Right ventricle myocardium inferior (tissue), 1 donor: ENCODE results near the gene IGFL1. TPM values are rescaled to one million over a fixed set of nuclear protein-coding genes. Genes with fewer than 3 reads are reported as not detected.
"Not testable (repeated sequence)": the region's sequence is repeated elsewhere in the genome, so short reads cannot be mapped to it uniquely, and the experiment has no call there.

Experiments
- ATAC-seq: fragments of 200-7000 bp; cut with Tn5 transposase; one replicate; pipeline ENCODE4 v1.9.1; 2020; ENCODE audit warnings: mild to moderate bottlenecking, moderate library complexity
- DNase-seq: peaks from one replicate; pipeline ENCODE4 v3.0.0; 2021; ENCODE audit errors: missing footprints
- intact Hi-C: fragments of 100-400 bp; cut with DNase I; formaldehyde crosslinking; loops from one replicate; pipeline ENCODE4 v1.11.0; 2022
- total RNA-seq: library from RNA; stranded (reverse); fragmentation: NEBNext Ultra II Directional; extraction: Animal tissue kit (Norgen Biotek cat#: 25700); gene quantifications from one replicate; pipeline ENCODE4 v1.2.1, GENCODE V29; 2021
- donor health status: DM: no; HTN: yes; CAD: no; lungs with severe emphysema.

Gene IGFL1
- total RNA-seq, 1 donor from 2014 or later, result not detected

DNA sequence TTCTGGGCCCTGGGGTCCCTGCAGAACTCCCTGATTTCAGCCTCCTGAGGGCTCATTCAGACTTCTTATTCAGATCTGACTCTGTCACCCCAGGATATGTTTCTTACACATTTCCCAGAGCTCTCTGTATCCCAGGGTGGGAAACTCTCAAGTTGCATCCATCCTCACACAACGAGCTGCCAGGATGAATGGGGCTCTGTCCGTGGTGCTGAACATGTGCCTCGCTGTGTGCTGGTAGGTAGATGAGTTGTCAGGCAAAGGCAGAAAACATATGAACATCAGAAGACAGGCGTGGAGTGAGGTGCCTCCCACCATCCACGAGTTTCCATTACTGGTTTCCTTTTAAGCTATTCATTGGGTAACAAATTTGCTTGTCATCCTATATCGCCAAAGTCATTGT lies 11.4 kb upstream of the IGFL1 start:
- ATAC-seq (no peak), DNase-seq (no peak)
- intact Hi-C loops, result no loop called here

DNA sequence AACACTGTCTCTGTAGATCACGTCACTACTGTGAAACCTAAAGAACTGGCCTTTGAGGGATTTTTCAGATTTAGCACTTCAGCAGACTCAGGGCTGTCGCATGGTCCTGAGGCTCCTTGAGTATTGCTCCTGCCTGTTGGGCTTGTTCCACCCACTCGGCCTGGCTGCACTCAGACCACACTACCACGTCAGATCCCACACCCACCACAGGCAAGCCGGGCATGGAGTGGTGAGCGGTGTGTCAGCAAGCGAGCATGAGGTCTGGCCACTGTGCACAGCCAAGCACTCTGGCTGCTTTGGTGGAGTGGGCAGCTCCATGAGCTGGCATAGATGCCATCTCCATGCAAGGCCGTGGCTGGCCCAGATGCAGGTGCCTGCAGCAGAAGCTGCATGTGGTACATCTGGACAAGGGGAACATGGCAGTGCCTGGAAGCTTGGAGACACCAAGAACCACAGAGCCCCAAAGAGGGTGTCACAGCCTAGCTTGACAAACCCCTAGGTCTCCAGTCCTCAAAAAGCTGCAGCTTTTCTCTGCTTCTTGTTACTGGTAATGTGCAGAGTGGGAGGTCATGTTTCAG lies 9.4 kb upstream of the IGFL1 start:
- intact Hi-C loops, result no loop called here
- ATAC-seq (no peak), DNase-seq (no peak)

DNA sequence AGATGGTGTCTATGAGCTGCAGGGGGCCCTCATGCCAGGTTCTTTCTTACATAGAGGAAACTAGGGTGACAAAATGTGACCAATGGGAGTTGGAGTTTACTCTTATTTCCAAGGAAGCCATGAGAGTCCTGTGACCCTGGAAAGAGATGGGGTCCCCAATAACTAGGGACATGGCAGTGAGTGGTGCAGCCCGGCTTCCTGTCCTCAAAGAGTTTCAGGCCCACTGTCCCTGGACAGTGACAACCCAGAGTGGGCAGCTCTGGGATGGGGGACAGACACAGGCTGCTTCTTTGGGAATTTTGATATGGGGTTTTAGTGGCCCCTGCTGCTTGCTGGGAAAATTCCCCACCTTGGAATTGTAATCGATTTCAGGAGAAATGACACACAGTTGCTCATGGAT lies 8.4 kb upstream of the IGFL1 start:
- ATAC-seq (no peak), DNase-seq (no peak)
- intact Hi-C loops, result no loop called here

DNA sequence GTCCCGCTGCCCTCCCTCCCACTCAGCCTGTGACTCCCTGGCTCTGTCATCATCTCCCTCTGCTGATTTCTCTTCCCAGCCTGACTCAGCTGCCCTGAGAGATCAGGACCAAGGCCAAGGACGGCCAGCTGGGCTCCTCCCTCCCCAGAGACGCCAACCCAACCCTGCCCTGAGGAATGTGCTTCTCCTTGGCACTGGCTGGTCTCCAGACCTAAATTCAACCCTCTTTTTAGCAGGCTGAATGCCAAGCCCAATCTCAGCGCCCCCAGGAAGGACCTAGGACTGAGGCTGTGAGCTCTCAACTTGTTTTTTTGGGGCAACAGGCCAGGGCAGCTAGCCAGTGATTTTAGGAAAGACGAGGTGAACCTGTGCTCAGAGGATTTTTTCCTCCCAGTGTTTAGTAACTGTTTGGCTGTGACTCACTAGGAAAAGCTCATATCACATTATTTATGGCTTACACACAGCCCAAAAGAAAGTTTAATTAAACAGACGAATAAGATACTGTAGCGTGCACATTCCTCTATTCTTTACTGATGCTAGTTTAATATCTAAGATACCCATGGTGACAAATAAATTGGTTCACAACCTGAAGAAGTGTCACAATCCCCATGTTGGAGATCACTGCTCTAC lies 7.4 kb upstream of the IGFL1 start:
- ATAC-seq, result peak; percentile 76
- intact Hi-C loops, result no loop called here
- no peak for DNase-seq

DNA sequence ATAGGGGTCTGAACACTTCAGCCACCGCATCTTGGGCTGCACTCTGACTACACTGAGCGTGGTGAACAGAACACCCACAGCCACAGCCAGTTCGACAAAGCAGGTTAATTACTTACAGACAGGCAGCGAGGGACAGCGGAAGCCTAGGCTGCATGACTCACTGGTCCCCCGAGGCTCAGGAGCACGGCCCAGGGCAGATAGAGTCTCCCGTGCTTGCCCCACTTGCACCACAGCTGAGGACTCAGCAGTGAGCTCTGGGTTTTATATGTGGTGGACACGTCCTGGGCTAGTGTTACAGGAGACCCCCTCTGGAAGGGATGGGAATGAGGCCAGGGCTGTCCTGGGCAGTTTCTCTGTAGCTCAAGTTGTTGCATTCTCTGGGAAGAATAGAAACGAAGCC lies 5.8 kb upstream of the IGFL1 start:
- DNase-seq, intact Hi-C loops, ATAC-seq: not testable (repeated sequence)

DNA sequence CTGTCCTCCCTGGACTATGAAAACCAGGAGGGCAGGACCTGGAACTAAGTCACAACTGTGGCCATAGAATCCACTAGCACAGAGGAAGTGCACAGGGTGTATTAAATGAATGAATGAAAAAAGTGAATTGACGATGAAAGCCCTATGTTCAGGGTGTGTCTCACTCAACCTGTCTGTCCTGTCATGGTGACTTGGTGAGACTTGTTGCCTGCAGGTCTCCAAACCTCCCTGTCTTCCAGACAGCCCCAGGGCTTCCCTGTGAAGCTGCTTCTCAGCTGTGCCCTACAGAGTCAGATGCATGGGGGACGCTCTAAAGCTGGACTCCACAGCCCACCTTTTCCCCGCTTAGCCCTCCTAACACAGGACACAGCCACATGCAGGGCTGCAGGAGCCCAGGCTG lies 4.8 kb upstream of the IGFL1 start:
- intact Hi-C loops, result no loop called here
- no peak for DNase-seq
- ATAC-seq, result no peak

DNA sequence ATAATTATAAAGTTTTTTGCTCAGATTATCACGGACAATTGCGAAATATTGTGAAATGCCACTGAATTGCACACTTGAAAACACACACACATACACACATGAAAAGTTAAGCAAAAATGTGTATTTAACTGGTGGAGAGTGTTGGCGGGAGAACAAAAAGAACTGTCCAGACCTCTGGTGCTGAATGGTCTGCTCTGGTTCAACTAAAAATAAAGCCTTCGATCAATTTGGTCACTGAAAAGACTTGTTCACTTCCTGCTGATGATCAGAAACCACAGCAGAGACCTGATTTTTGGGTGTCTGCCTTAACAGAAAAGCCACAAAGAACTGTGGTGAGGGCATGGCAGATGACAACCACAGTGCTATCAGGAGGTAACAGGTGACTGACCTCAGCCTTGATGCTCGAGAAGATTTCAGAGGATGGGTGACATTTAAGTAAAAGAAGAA lies 4.0 kb upstream of the IGFL1 start:
- DNase-seq, result no peak
- ATAC-seq, result no peak
- intact Hi-C loops, result no loop called here

DNA sequence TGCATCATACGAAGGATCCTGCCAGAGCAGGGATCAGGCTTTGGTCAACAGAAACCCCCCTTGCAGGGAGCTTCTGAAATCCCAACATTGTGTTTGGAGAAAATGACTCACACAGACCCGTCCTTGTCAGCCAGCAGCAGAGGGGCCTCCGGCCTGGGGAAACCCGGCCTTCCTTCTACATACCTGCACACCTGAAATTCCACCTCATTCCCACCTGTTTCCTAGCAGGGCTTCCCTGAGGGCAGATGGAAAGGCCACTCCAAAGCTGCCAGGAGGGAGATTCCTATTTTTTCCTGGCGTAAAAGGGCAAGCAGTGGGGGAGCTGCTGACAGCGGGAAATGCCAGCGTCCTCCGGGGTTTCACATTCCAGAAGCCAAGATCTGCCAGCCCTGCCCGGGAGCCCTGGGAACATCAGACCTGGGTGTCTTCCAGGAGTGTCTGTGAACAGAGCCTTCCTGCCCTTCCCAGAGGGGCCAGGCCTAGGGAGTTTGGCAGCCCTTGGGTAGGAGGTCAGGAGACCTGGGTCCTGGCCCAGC lies 3.0 kb upstream of the IGFL1 start:
- intact Hi-C loops, result no loop called here
- no peak for DNase-seq
- ATAC-seq, result peak; percentile 61

DNA sequence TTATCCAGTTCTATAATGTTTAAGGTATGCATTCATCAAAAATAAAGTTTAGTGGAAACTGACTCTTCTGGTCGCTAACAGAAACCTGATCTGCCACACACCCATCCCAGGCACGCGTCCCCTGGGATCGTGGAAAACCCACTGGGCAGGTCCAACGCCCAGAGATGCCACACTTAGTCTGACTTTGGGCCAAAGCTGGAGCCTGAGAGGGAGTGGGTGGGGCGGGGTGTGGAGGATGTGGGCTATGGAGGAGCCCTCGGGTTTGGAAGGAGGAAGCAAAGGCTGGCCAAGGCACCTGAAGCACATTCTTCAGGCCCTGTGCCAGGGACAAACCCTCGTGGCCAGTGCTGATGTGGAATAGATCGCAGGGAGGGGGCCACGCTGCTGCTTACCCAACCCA lies 2.5 kb downstream of the IGFL1 start:
- no peak for DNase-seq
- no peak for ATAC-seq
- intact Hi-C loops, result no loop called here

DNA sequence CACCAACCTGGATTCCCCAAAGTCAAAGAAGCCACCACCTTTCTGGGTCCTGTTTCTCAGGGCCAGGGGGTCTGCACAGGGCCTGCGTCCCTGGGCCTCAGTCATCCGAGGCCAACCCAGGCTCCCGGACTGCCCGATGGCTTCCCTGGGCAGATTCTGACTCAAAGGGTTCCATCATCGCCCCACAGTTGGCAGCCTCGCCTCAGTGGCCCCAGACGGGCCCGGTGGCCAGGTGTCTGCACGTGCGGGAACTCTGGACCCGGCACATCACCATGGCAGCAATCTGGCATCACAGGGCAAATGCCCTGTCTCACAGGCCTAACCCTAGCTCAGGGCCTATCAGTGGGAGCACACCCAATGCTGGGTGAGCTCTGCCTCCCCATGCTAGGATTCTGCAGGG lies 2.9 kb downstream of the IGFL1 start:
- DNase-seq (no peak), ATAC-seq (no peak)
- intact Hi-C loops, result no loop called here

DNA sequence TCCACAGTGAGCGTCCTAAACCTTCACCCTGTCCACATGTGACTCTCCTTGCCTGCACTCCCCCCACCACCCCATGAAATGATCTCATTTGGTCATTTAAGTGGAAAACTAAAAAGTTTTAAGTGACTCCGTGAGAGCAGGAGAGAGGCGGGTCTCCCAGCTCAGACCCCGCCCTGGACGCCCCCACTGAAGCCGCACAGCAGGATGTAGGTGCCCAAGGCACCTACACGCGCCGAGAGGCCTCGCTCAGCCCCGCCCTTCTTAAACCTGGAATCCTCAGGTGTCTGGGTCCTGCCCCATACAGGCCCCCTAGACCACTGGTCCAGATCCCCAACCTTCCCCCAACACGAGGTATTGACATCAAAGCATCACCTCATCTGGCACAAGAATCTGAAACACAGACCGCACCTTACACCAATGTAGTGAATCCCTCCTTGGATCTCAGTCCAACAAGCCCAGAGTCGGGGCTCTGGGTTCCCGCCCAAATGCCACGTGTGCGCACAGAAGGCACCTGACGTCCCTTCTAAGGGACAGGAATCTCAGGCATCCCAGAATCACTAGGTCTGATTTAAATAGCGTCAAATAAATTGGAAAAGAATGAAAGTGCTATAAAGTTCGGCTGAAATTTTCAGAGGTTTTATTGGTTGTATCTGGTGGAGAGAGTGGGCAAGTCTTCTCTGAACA lies 3.5 kb downstream of the IGFL1 start:
- intact Hi-C loops, result no loop called here
- no peak for DNase-seq
- ATAC-seq, result no peak

DNA sequence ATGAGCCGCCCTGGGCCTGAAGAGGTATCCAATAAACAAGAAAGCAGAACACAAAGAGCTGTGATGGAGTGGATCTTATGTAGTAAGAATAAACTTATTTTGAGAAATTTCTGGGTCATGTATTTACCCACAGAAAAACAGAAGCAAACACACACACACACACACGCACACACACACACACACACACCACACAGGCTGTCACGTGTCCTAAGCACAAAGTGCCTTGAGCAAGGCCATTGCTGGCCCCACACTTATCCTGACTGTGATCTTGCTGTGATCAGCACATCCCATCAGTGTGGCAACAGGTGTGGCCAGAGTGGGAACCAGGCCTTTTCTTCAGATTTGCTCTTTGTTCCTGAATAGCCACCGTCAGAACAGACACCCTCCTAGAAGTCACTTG lies 4.3 kb downstream of the IGFL1 start:
- ATAC-seq, DNase-seq, intact Hi-C loops: not testable (repeated sequence)

DNA sequence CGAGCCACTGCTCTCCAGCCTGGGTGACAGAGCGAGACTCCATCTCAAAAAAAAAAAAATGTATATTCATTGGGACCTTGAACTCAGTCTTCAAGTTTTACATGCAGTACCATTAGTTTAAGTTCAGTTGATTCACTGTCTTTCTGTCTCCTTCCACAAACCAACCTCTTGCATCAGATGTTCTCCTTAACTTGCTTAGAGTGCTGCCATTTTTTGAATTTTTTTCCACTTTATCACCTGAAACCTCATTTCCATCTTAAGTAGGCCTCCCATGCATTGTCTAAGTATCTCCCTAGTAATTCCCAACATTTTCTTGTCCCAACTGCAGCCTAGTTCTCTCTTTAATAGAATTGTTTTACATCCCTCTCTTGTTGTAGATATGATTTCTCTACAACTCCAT lies 8.6 kb downstream of the IGFL1 start:
- ATAC-seq, intact Hi-C loops, DNase-seq: not testable (repeated sequence)

DNA sequence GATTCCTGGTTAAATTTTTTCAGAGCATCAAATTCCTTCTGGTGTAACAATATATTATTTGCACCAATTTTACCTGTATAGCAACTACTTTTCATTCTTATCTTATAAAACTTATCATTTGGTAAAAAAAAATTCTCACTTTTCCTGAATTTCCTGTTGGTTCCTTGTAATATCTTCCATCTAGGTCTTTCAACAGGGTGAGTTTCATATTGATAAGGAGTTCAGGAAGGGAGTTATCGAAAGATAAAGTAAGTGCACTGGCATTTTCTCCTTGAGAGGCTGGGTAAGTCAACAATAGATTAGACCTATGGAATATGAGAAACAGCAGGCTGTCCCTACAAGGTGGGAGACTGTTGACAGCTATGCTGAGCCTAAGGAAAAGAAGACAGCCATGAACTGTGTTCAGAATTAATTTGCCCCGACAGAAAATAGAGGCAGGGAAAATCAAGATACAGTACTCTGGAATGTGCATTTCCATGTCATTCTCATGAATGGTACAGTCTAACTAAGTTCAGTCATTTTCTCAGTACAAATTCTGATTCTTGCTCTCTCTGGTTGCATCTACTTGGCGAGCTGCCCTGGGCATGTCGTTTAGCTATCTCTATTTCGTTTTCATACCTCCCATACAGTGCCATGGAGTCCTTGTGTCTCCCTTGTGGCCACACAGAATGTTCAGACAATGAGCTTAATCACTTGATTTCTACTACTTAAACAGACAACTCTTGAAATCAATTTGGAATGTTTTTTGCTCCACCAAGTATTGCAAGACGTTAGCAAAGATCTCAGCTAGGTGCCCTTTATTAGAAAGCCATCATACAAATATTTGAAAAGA lies 9.9 kb downstream of the IGFL1 start:
- intact Hi-C loops, result no loop called here

DNA sequence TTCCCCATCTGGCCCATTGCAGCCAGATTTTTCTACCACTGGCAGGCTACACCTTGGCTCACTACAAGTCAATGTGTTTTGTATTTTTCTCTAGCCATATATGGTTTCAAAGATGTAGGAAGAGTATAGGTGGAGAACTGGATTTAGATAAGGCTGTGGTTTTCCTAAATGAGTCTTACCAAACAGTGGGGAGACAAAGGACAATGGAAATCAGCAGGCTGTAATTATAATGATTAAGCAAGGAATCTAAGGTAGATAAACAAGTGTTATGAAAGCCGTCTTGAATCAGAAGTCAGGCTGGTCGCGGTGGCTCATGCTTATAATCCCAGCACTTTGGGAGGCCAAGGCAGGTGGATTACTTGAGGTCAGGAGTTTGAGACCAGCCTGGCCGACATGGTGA lies 11.2 kb downstream of the IGFL1 start:
- no peak for ATAC-seq
- no peak for DNase-seq
- intact Hi-C loops, result no loop called here

More for the DNA sequence above, 9.9 kb downstream of the IGFL1 start:
- DNase-seq (no peak), ATAC-seq (no peak)

DNA sequence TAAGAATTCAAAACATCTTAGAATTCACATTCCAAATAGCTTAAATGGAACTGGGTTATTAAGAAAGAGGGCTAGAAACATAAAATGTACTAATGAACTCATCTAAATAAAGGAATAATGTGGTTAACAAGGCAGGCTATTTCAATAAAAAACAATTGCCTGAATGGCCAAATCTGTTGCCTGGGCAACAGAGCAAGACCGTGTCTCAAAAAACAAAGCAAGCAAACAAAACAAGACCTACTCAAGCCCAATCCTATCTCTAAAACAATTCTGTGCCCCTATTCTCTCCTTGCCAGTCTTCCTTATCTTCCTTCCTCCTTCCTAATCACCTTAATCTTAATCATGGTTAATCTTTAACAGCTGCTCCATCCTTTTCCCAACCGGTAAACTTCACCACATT lies 12.1 kb downstream of the IGFL1 start:
- DNase-seq (no peak), ATAC-seq (no peak)
- intact Hi-C loops, result no loop called here

DNA sequence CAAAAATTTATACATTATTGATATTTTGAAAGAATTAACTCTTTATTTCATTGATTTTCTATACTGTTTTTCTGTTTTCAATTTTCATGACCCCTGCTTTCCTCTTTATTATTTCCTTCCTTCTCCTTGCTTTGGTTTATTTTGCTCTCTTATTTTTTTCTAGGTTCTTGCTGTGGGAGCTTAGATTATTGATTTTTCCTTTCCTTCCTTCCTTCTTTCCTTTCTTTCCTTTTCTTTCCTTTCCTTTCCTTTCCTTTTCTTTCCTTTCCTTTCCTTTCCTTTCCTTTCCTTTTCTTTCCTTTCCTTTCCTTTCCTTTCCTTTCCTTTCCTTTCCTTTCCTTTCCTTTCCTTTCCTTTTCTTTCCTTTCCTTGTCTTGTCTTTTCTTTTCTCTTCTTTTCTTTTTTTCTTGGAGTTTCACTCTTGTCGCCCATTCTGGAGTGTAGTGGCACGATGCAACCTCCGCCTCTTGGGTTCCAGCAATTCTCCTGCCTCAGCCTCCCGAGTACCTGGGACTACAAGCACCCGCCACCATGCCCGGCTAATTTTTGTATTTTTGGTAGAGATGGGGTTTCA lies 13.6 kb downstream of the IGFL1 start:
- DNase-seq, intact Hi-C loops, ATAC-seq: not testable (repeated sequence)

DNA sequence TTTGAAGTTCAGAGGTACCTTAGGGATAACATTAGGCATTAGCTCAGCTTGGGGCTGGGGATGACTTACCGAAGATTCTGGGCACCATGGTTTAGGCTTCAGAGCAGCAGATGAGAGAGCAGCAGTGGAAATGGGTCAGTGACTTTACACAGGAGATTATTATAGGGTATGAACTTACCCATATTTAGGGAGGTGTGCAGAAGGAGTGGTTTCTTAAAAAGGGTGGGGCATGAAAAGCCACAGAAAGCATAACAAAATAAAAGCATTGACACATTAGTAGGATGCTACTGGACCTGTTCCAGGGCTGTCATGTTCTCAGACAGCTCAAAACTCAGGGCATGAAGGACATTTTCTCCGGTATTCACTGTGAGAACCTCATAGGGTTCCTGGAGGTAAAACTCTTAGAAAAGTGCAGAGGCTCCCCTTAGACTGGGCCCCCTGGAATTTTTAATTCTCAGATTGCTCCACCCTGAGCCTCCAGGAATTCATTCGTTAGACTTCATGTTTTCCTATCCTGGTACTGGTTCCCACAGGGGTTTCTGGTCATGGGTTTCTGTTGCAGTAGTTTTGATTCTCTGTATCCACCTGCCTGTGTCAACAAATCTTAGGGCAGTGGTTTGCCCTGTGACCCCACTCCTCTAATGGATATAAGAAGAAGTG lies 20.7 kb downstream of the IGFL1 start:
- DNase-seq, result no peak
- intact Hi-C loops, result no loop called here

More for the DNA sequence above, 20.7 kb downstream of the IGFL1 start:
- no peak for ATAC-seq
